Loucy (cell line): ENCODE results near the gene TLDC2.

Source experiments
- H2AFZ ChIP-seq: fragments of 200-600 bp; sonication (generic); 2 replicates; pipeline ENCODE4 v1.6.0; 2016; ENCODE audit warnings: antibody characterized with exemption, mild to moderate bottlenecking, low read length, moderate library complexity
- H3F3A ChIP-seq: fragments of 200-600 bp; 2 replicates; pipeline ENCODE4 v1.6.0; 2016; ENCODE audit warnings: antibody characterized with exemption, low read depth, mild to moderate bottlenecking
- H3K27me3 ChIP-seq: fragments of 200-600 bp; sonication (generic); 2 replicates; pipeline ENCODE4 v1.6.1; 2014; ENCODE audit warnings: low read length, mild to moderate bottlenecking; ENCODE audit not compliant: insufficient read depth, poor library complexity, severe bottlenecking
- H3K36me3 ChIP-seq: fragments of 200-600 bp; sonication (generic); 2 replicates; pipeline ENCODE4 v1.6.1; 2016; ENCODE audit warnings: low read length; ENCODE audit not compliant: insufficient read depth
- H3K4me1 ChIP-seq: fragments of 200-600 bp; sonication (generic); 2 replicates; pipeline ENCODE4 v1.5.1; 2014; ENCODE audit warnings: low read length, mild to moderate bottlenecking; ENCODE audit not compliant: insufficient read depth, poor library complexity, severe bottlenecking
- H3K4me2 ChIP-seq: fragments of 200-600 bp; sonication (generic); 2 replicates; pipeline ENCODE4 v1.6.0; 2014; ENCODE audit warnings: antibody characterized with exemption, low read length, low read depth, mild to moderate bottlenecking; ENCODE audit not compliant: poor library complexity, severe bottlenecking
- H3K4me3 ChIP-seq: fragments of 200-600 bp; sonication (generic); 2 replicates; pipeline ENCODE4 v1.5.1; 2014; ENCODE audit warnings: low read length, mild to moderate bottlenecking, mixed read lengths; ENCODE audit not compliant: poor library complexity, severe bottlenecking
- H3K79me2 ChIP-seq: fragments of 200-600 bp; sonication (generic); 2 replicates; pipeline ENCODE4 v1.6.1; 2014; ENCODE audit warnings: low read length; ENCODE audit not compliant: insufficient read depth
- H3K9ac ChIP-seq: fragments of 200-600 bp; sonication (generic); 2 replicates; pipeline ENCODE4 v1.6.0; 2014; ENCODE audit warnings: mild to moderate bottlenecking, low read depth, low read length, moderate library complexity; ENCODE audit not compliant: poor library complexity, severe bottlenecking
- H3K9me2 ChIP-seq: fragments of 200-600 bp; sonication (generic); replicated peaks from 2 replicates; pipeline ENCODE4 v1.6.1; 2016; ENCODE audit warnings: low read depth, low read length, mixed read lengths
- H3K9me3 ChIP-seq: fragments of 200-600 bp; sonication (generic); 2 replicates; pipeline ENCODE4 v1.6.1; 2014; ENCODE audit warnings: mild to moderate bottlenecking, antibody characterized with exemption, low read length, low read depth; ENCODE audit not compliant: insufficient read depth
- H4K20me1 ChIP-seq: fragments of 200-600 bp; sonication (generic); 2 replicates; pipeline ENCODE4 v1.6.0; 2014; ENCODE audit warnings: antibody characterized with exemption, low read length, mild to moderate bottlenecking; ENCODE audit not compliant: insufficient read depth, poor library complexity, severe bottlenecking
- CTCF ChIP-seq: fragments of 200-600 bp; sonication (generic); conservative IDR thresholded peaks from 2 replicates; pipeline ENCODE4 v1.5.1; 2014; ENCODE audit warnings: mild to moderate bottlenecking, antibody characterized with exemption, low read length
- EZH2phosphoT487 ChIP-seq: fragments of 200-600 bp; IDR thresholded peaks from 2 replicates; pipeline ENCODE4 v1.6.1; 2018; ENCODE audit warnings: antibody characterized with exemption, mild to moderate bottlenecking, moderate library complexity, borderline replicate concordance

Gene TLDC2

GRCh38 chr20:36887752-36888090 lies 11.8 kb downstream of the TLDC2 start:
- TF ChIP-seq EZH2phosphoT487 = no peak
- no peak overlapping the region for H3K4me2 ChIP-seq
- H2AFZ ChIP-seq = peak overlapping the region; percentile 39; the same call in 1 of the 2 replicates

GRCh38 chr20:36888880-36889516 lies 13.1 kb downstream of the TLDC2 start:
- Histone ChIP-seq H3K4me3 (no peak overlapping the region), H2AFZ (no peak overlapping the region), H3K27me3 (no peaks in the 10 kb centered on the region), H3K36me3 (no peaks in the 10 kb centered on the region), H3K4me2 (no peak overlapping the region), H3K9ac (no peak overlapping the region), H3K9me2 (no peaks in the 10 kb centered on the region), H3K9me3 (no peaks in the 10 kb centered on the region), H4K20me1 (no peaks in the 10 kb centered on the region), H3F3A (no peaks in the 10 kb centered on the region), H3K4me1 (peaks cover 3% of the 10 kb centered on the region), H3K79me2 (no peaks in the 10 kb centered on the region)
- no peak for TF ChIP-seq EZH2phosphoT487
- TF ChIP-seq CTCF = no peak

More at GRCh38 chr20:36887752-36888090, 11.8 kb downstream of the TLDC2 start:
- Histone ChIP-seq H3K9ac (no peak overlapping the region), H3F3A (no peaks in the 10 kb centered on the region), H3K27me3 (no peaks in the 10 kb centered on the region), H3K79me2 (no peaks in the 10 kb centered on the region), H3K9me2 (no peaks in the 10 kb centered on the region), H4K20me1 (no peaks in the 10 kb centered on the region), H3K9me3 (no peaks in the 10 kb centered on the region), H3K4me3 (no peak overlapping the region), H3K4me1 (peaks cover 3% of the 10 kb centered on the region), H3K36me3 (no peaks in the 10 kb centered on the region)

- Histone ChIP-seq H3K4me2 (no peak overlapping the region), H3K4me3 (no peak overlapping the region), H3K36me3 (no peaks in the 10 kb centered on the region), H3K9ac (no peak overlapping the region), H3F3A (no peaks in the 10 kb centered on the region), H3K9me3 (no peaks in the 10 kb centered on the region), H3K27me3 (no peaks in the 10 kb centered on the region), H3K4me1 (peaks cover 3% of the 10 kb centered on the region), H4K20me1 (no peaks in the 10 kb centered on the region), H3K9me2 (no peaks in the 10 kb centered on the region), H3K79me2 (no peaks in the 10 kb centered on the region), H2AFZ (no peak overlapping the region)
- TF ChIP-seq CTCF = no peak
- no peak for TF ChIP-seq EZH2phosphoT487
Measured at GRCh38 chr20:36890586-36890985, 14.6 kb downstream of the TLDC2 start.

GRCh38 chr20:36891211-36891610 lies 15.3 kb downstream of the TLDC2 start:
- Histone ChIP-seq H3K79me2 (no peaks in the 10 kb centered on the region), H3K4me3 (no peak overlapping the region), H3K27me3 (no peaks in the 10 kb centered on the region), H3K4me2 (no peak overlapping the region), H4K20me1 (no peaks in the 10 kb centered on the region), H3F3A (no peaks in the 10 kb centered on the region), H3K4me1 (peaks cover 3% of the 10 kb centered on the region), H2AFZ (no peak overlapping the region), H3K36me3 (no peaks in the 10 kb centered on the region), H3K9ac (no peak overlapping the region), H3K9me2 (no peaks in the 10 kb centered on the region), H3K9me3 (no peaks in the 10 kb centered on the region)
- TF ChIP-seq CTCF (no peak), EZH2phosphoT487 (no peak)
